T-helper 2 cell treated with Interferon-gamma antibody and Interleukin-4, amounts not matched to agents 5 μg/mL and 100 μg/mL, for 36 hours (primary cell): Measurements from ENCODE around the gene PPOX.

Source experiments
- DNase-seq: peaks from one replicate; pipeline ENCODE4 v3.0.0; 2021; ENCODE audit warnings: low spot score
- H3K27ac Mint-ChIP-seq: one replicate; pipeline ENCODE4 v1.8.0; 2021; ENCODE audit warnings: mild to moderate bottlenecking, mixed read lengths
- H3K27me3 Mint-ChIP-seq: one replicate; pipeline ENCODE4 v1.8.0; 2021; ENCODE audit warnings: low read depth, mixed read lengths
- H3K36me3 Mint-ChIP-seq: one replicate; pipeline ENCODE4 v1.8.0; 2021; ENCODE audit warnings: low read depth, mixed read lengths
- H3K4me1 Mint-ChIP-seq: one replicate; pipeline ENCODE4 v1.8.0; 2021; ENCODE audit warnings: low read depth, mixed read lengths
- H3K4me3 Mint-ChIP-seq: one replicate; pipeline ENCODE4 v1.8.0; 2022; ENCODE audit warnings: mild to moderate bottlenecking, moderate library complexity, mixed read lengths
- H3K9me3 Mint-ChIP-seq: one replicate; pipeline ENCODE4 v1.8.0; 2021; ENCODE audit warnings: mixed read lengths

The PPOX gene

DNA sequence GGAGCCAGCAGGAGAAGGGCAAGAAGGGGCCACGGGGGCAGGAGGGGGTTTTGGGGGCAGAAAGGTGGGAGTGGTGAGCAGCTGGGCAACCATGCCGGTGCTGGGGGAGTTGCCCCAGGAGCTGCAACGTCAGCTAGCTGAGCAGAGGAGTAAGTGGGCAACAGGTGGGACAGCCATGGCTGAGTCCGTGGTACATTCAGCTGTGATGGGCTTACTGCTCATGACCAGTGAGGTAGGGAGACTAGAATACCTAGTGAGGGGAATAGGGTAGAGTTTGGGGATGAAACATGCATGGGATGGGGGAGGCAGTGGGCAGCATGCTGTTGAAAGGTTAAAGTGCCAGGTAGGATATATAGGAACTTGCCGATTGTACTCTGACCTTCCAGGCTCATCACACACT is 4.6 kb upstream of the PPOX start:
- Mint-ChIP-seq H3K27ac (peak overlapping the region; percentile 39), H3K4me1 (peaks cover 32% of the 10 kb centered on the region), H3K9me3 (no peaks in the 10 kb centered on the region), H3K27me3 (no peaks in the 10 kb centered on the region), H3K4me3 (peak overlapping the region; percentile 22), H3K36me3 (peaks cover 53% of the 10 kb centered on the region)
- no peak for DNase-seq

DNA sequence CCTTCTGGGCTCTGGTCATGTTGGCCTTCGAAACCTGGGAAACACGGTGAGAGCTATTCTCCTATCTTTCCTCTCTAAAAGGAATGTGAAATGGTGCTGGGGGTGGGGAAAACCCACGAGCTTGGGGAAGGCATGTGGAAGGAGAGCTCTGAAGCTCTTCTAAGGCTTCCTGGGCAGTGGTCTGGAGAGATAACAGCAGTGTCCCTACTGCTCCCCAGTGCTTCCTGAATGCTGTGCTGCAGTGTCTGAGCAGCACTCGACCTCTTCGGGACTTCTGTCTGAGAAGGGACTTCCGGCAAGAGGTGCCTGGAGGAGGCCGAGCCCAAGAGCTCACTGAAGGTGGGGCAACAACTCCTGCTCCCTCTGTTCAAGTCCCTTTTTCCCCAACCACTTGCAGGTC is 4.2 kb upstream of the PPOX start:
- H3K9me3 Mint-ChIP-seq: no peaks in the 10 kb centered on the region
- H3K4me3 Mint-ChIP-seq: peak overlapping the region; percentile 22
- H3K27me3 Mint-ChIP-seq: no peaks in the 10 kb centered on the region
- no peak for DNase-seq
- peaks cover 34% of the 10 kb centered on the region for H3K4me1 Mint-ChIP-seq
- peaks cover 50% of the 10 kb centered on the region for H3K36me3 Mint-ChIP-seq
- peak overlapping the region; percentile 37 for H3K27ac Mint-ChIP-seq

DNA sequence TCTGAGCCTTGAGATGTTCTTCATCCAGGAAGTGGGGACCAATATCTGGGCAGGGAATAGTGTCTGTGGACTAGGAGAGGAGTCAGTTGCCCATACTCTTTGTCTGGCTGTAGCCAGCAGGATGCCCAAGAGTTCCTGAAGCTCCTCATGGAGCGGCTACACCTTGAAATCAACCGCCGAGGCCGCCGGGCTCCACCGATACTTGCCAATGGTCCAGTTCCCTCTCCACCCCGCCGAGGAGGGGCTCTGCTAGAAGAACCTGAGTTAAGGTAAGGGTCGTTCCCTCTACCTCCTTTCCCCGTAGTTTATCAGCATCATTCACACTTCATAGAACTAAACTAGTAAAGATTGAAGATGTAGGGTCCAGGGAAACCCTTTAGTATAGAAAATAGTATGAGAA is 3.4 kb upstream of the PPOX start:
- H3K27ac Mint-ChIP-seq: peak overlapping the region; percentile 49
- H3K4me1 Mint-ChIP-seq: peaks cover 36% of the 10 kb centered on the region
- H3K36me3 Mint-ChIP-seq: peaks cover 44% of the 10 kb centered on the region
- DNase-seq: no peak
- H3K9me3 Mint-ChIP-seq: no peaks in the 10 kb centered on the region
- H3K27me3 Mint-ChIP-seq: no peaks in the 10 kb centered on the region
- H3K4me3 Mint-ChIP-seq: no peak overlapping the region

DNA sequence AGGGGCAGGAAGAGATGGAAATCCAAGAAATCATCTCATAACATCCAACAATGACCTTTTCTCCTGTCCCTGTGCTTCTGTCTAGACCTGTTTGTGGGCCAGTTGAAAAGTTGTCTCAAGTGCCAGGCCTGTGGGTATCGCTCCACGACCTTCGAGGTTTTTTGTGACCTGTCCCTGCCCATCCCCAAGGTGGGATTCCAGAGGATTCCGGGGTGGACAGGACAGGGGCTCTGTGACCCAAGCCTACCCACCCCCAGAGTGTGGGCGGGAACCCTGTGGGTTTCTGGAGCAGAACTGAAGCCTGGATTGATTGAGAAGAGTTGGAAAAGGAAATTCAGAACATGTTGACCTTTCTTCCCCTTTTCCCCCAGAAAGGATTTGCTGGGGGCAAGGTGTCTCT is 2.4 kb upstream of the PPOX start:
- Mint-ChIP-seq H3K4me1 (peaks cover 35% of the 10 kb centered on the region), H3K4me3 (no peak overlapping the region), H3K36me3 (peaks cover 40% of the 10 kb centered on the region), H3K27ac (peak overlapping the region; percentile 99), H3K9me3 (no peaks in the 10 kb centered on the region), H3K27me3 (no peaks in the 10 kb centered on the region)
- DNase-seq: no peak

DNA sequence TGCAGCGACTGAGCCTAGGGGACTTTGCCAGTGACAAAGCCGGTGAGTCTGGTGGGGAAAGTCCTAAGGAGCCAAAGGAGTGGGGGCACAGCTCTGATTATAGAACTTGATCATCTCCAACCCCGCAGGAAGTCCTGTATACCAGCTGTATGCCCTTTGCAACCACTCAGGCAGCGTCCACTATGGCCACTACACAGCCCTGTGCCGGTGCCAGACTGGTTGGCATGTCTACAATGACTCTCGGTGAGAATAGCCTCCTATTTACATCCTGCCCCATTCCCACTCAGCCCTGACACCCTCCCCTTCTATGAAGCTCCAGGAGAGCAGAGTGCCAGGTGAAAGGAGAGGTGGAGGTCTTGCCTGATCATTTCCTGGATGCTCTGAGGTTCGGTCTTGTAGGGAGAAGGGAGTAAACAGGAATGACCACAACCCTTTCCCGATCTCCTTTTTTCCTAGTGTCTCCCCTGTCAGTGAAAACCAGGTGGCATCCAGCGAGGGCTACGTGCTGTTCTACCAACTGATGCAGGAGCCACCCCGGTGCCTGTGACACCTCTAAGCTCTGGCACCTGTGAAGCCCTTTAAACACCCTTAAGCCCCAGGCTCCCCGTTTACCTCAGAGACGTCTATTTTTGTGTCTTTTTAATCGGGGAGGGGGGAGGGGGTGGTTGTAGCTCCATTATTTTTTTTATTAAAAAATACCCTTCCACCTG is 1.2 kb upstream of the PPOX start:
- Mint-ChIP-seq H3K27me3 (no peaks in the 10 kb centered on the region), H3K4me1 (peaks cover 27% of the 10 kb centered on the region), H3K27ac (peak overlapping the region; percentile 99), H3K36me3 (peaks cover 37% of the 10 kb centered on the region), H3K4me3 (peak overlapping the region; percentile 93), H3K9me3 (no peaks in the 10 kb centered on the region)
- DNase-seq: no peak

DNA sequence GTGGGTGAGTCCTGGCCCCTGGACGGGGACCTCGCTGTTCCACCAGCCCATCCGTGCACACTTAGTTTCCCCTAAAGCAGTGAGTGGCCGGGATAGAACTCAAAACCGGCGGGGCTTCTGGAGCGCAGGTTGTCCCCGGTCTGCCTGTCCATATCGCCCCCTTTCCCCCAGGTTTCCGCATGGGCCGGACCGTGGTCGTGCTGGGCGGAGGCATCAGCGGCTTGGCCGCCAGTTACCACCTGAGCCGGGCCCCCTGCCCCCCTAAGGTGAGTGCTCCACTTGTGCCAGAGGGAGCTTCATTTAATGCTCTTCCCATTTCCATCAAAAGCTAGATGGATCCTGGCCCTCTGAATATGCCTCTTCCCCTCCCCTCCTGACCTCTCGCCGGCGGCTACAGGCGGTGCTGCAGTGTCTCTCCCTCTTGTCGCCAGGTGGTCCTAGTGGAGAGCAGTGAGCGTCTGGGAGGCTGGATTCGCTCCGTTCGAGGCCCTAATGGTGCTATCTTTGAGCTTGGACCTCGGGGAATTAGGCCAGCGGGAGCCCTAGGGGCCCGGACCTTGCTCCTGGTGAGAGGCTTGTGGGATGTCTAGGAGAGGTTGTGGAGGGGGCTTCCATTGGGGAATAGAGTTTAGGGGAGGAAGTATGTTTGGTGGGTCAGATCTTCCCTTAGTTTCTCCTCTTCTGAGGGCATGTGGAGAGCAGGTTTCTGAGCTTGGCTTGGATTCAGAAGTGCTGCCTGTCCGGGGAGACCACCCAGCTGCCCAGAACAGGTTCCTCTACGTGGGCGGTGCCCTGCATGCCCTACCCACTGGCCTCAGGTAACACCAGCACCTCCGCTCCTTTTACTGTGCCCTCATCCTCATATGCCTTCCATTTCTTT is 683 bp downstream of the PPOX start:
- DNase-seq: no peak

DNA sequence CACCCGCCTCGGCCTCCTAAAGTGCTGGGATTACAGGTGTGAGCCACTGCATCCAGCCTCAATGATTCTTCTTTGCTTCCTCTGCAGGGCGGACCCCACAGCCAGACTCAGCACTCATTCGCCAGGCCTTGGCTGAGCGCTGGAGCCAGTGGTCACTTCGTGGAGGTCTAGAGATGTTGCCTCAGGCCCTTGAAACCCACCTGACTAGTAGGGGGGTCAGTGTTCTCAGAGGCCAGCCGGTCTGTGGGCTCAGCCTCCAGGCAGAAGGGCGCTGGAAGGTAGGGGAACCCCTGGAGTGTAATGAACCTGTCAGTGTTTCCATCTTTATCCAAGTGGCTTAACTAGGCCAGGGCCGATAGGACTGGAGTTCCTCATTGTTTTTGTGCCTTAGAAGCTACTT is 2.7 kb downstream of the PPOX start:
- Mint-ChIP-seq H3K27me3 (no peaks in the 10 kb centered on the region), H3K36me3 (peaks cover 48% of the 10 kb centered on the region), H3K27ac (no peak overlapping the region), H3K9me3 (no peaks in the 10 kb centered on the region), H3K4me3 (no peak overlapping the region), H3K4me1 (peaks cover 19% of the 10 kb centered on the region)
- no peak for DNase-seq

More for the DNA sequence above, 683 bp downstream of the PPOX start:
- Mint-ChIP-seq H3K27ac (peak overlapping the region; percentile 99), H3K36me3 (peaks cover 44% of the 10 kb centered on the region), H3K27me3 (no peaks in the 10 kb centered on the region), H3K4me1 (peaks cover 18% of the 10 kb centered on the region), H3K9me3 (no peaks in the 10 kb centered on the region), H3K4me3 (peak overlapping the region; percentile 93)

DNA sequence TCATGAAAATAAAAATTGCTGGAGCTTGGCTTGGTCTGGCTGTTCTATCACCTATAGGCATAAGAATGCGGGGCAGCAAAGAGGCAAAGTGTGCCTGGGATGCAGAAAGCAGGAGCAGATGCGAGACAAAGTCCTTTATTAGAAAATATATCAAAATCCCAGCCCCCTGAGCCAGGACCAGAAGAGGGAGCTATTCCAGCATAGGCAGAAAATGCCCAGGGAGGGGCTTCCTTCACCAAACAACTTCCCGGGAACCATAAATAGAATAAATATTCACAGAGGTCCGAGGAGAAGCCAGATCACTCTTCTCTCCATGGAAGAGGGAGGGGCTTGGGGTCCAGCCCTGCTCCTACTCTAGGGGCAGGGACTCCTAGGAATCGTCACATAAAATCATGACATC is 5.0 kb downstream of the PPOX start:
- no peak for DNase-seq
- H3K27me3 Mint-ChIP-seq: no peaks in the 10 kb centered on the region
- no peak overlapping the region for H3K27ac Mint-ChIP-seq
- H3K9me3 Mint-ChIP-seq: no peaks in the 10 kb centered on the region
- no peak overlapping the region for H3K4me3 Mint-ChIP-seq
- H3K4me1 Mint-ChIP-seq: peaks cover 22% of the 10 kb centered on the region
- H3K36me3 Mint-ChIP-seq: peaks cover 57% of the 10 kb centered on the region

DNA sequence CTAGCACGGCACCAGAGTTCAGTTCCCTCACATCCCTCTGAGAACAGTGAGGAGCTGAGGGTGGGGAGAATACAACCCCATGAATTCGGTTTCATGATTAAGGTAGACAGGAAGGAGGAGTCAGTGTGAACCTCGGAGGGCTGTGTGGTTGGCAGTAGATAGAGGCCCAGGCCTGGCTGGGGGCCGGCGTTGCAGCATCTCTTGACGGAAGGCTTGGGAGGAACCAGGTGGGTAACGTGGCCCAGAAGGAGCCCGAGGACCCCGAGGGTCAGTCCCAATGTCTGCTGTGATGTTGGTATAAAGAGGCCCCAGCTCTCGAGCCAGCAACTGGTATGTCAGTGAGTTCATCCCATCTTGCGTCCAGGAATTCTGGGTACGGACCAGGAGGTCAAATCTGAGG is 5.5 kb downstream of the PPOX start:
- H3K4me1 Mint-ChIP-seq: peaks cover 27% of the 10 kb centered on the region

DNA sequence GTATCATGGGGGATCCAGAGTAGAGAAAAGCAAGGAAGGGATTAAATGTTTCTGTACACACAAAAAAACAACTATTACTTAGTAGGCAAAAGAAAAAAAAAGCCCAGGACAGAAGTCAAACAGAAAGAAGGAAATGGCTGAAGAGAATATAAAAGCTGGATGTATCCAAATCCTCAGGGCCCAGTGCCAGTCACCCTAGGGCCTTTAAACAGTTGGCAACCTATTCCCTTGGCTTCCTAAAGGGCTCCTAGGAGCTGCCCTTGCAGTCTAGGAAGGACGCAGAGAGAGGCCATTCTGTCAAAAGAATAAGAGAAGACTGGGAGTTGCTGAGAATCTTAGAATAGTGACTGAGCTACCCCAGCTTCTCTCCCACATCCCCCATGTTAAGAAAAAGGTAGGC is 6.1 kb downstream of the PPOX start:
- Mint-ChIP-seq H3K27ac (no peak overlapping the region), H3K4me3 (no peak overlapping the region), H3K4me1 (peaks cover 22% of the 10 kb centered on the region), H3K36me3 (peaks cover 62% of the 10 kb centered on the region), H3K27me3 (no peaks in the 10 kb centered on the region), H3K9me3 (no peaks in the 10 kb centered on the region)
- DNase-seq: no peak

More for the DNA sequence above, 5.5 kb downstream of the PPOX start:
- H3K27ac Mint-ChIP-seq: no peak overlapping the region
- H3K4me3 Mint-ChIP-seq: no peak overlapping the region
- peaks cover 59% of the 10 kb centered on the region for H3K36me3 Mint-ChIP-seq
- no peaks in the 10 kb centered on the region for H3K27me3 Mint-ChIP-seq
- DNase-seq: no peak
- H3K9me3 Mint-ChIP-seq: no peaks in the 10 kb centered on the region

DNA sequence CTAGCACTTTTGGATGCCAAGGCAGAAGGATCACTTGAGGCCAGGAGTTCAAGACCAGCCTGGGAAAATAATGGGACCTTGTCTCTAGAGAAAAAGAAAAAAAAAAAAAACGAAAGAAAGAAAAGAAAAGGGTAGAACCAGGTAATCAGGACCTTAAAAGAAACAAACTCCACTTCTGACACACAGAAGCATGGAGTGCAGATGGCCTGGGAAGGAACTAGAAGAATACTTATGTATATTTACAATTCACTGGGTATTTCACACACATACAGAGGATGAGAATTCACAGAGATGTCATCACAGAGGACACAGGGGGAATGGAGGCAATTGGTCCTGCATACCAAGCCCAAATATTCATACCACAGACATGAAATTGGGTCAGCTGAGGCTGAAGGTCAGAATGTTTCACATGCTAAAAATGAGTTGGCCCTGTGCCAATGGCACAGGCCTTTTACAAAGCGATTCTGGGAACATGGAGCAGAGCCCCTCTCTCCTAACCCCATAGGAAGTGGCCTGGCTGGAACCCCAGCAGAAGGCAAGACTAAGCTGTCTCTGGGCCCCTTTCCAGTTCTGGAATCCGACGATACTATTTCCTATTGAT is 6.7 kb downstream of the PPOX start:
- Mint-ChIP-seq H3K27me3 (no peaks in the 10 kb centered on the region), H3K4me1 (peaks cover 27% of the 10 kb centered on the region), H3K27ac (no peak overlapping the region), H3K9me3 (no peaks in the 10 kb centered on the region), H3K36me3 (peaks cover 62% of the 10 kb centered on the region), H3K4me3 (no peak overlapping the region)
- DNase-seq: no peak

DNA sequence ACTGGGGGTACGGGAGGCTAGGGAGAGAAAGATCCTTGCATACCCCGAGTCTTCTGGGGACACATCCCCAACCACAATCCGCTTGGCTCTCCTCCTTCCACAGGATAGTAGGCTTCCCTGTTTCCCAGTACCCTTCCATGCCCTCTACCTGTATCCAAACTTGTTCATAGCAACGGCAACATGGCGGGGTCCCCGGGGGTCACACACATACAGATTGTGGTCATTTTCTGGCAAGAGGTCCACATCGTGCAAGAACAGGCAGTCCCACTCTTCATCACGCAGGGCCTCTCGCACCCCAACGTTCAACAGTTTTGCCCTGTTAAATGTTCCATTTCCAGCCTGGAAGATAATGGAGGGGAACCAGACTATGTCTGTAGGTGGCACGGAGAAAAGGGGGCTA is 7.5 kb downstream of the PPOX start:
- peaks cover 28% of the 10 kb centered on the region for H3K4me1 Mint-ChIP-seq
- no peak overlapping the region for H3K4me3 Mint-ChIP-seq
- no peaks in the 10 kb centered on the region for H3K27me3 Mint-ChIP-seq
- peak overlapping the region; percentile 13 for H3K27ac Mint-ChIP-seq
- no peaks in the 10 kb centered on the region for H3K9me3 Mint-ChIP-seq
- DNase-seq: no peak
- H3K36me3 Mint-ChIP-seq: peaks cover 58% of the 10 kb centered on the region

DNA sequence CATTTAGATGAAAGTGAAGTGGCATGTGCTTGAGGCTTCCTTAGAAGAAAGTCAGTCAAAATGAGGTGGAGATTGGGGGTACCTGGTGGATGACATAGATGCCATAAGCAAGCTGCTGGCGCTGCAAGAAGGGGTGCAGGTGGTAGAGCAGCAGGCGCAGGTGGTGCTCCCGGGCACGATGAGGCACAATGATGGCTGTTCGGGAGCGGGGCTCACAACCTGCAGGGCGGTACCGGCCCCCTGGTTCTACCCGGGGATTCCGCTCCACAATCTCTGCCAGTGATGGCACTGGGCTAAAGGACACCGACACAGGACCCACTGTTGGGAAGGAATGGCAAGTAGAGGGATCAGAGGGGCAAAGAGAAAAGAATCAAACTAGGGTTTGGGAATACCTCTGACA is 8.7 kb downstream of the PPOX start:
- DNase-seq: no peak
- H3K9me3 Mint-ChIP-seq: no peaks in the 10 kb centered on the region
- H3K4me3 Mint-ChIP-seq: peak overlapping the region; percentile 32
- H3K27ac Mint-ChIP-seq: peak overlapping the region; percentile 100
- peaks cover 54% of the 10 kb centered on the region for H3K36me3 Mint-ChIP-seq
- H3K27me3 Mint-ChIP-seq: no peaks in the 10 kb centered on the region
- peaks cover 29% of the 10 kb centered on the region for H3K4me1 Mint-ChIP-seq
